H9 (cell line): ENCODE results near the gene STK17B. TPM values are rescaled to one million over a fixed set of nuclear protein-coding genes. Genes with fewer than 3 reads are reported as not detected.

Source experiments
- DNase-seq: peaks from one replicate; pipeline ENCODE4 v3.0.0-alpha.2; 2017
- H2AFZ ChIP-seq: one replicate; pipeline ENCODE4 v1.6.1; 2013; ENCODE audit warnings: mild to moderate bottlenecking, low read length, control low read depth, moderate library complexity
- H2AK5ac ChIP-seq: 2 replicates; pipeline ENCODE4 v1.6.1; 2013; ENCODE audit warnings: low read length, control low read depth, mixed read lengths; ENCODE audit not compliant: insufficient read length
- H2BK120ac ChIP-seq: one replicate; pipeline ENCODE4 v1.6.1; 2013; ENCODE audit warnings: low read depth, mild to moderate bottlenecking, low read length, control low read depth, inconsistent platforms; ENCODE audit not compliant: poor library complexity, severe bottlenecking
- H2BK12ac ChIP-seq: 2 replicates; pipeline ENCODE4 v1.6.1; 2013; ENCODE audit warnings: low read length, control low read depth, mixed read lengths, low read depth; ENCODE audit not compliant: insufficient read length
- H2BK15ac ChIP-seq: 2 replicates; pipeline ENCODE4 v1.6.1; 2013; ENCODE audit warnings: low read depth, low read length, control low read depth
- H2BK20ac ChIP-seq: one replicate; pipeline ENCODE4 v1.6.1; 2013; ENCODE audit warnings: low read depth, mild to moderate bottlenecking, low read length, control low read depth, inconsistent platforms; ENCODE audit not compliant: poor library complexity, severe bottlenecking
- H2BK5ac ChIP-seq: 2 replicates; pipeline ENCODE4 v1.6.1; 2013; ENCODE audit warnings: low read length, control low read depth, mixed read lengths; ENCODE audit not compliant: insufficient read length
- H3K14ac ChIP-seq: 2 replicates; pipeline ENCODE4 v1.6.1; 2013; ENCODE audit warnings: low read length, control low read depth; ENCODE audit not compliant: insufficient read depth
- H3K18ac ChIP-seq: 2 replicates; pipeline ENCODE4 v1.6.1; 2013; ENCODE audit warnings: low read depth, mild to moderate bottlenecking, mixed read lengths, low read length, control low read depth; ENCODE audit not compliant: insufficient read length
- H3K23ac ChIP-seq: 2 replicates; pipeline ENCODE4 v1.6.1; 2013; ENCODE audit warnings: low read length, control low read depth, mixed read lengths, low read depth; ENCODE audit not compliant: insufficient read length
- H3K23me2 ChIP-seq: 2 replicates; pipeline ENCODE4 v1.6.1; 2013; ENCODE audit warnings: low read depth, mild to moderate bottlenecking, mixed read lengths, low read length, control low read depth; ENCODE audit not compliant: insufficient read length, poor library complexity, severe bottlenecking
- H3K27ac ChIP-seq: 2 replicates; pipeline ENCODE4 v1.5.1; 2013; ENCODE audit warnings: low read length, control low read depth, mixed read lengths, low read depth; ENCODE audit not compliant: insufficient read length
- H3K27me3 ChIP-seq: 2 replicates; pipeline ENCODE4 v1.6.1; 2013; ENCODE audit warnings: low read length, control low read depth, inconsistent platforms; ENCODE audit not compliant: insufficient read depth
- H3K4ac ChIP-seq: 2 replicates; pipeline ENCODE4 v1.6.1; 2013; ENCODE audit warnings: low read depth, mild to moderate bottlenecking, control low read depth, inconsistent platforms, low read length, moderate library complexity
- H3K4me1 ChIP-seq: 2 replicates; pipeline ENCODE4 v1.6.1; 2013; ENCODE audit warnings: low read length, control low read depth, inconsistent platforms; ENCODE audit not compliant: insufficient read depth
- H3K4me2 ChIP-seq: 2 replicates; pipeline ENCODE4 v1.6.1; 2013; ENCODE audit warnings: low read length, control low read depth, mixed read lengths; ENCODE audit not compliant: insufficient read length, insufficient read depth
- H3K56ac ChIP-seq: 2 replicates; pipeline ENCODE4 v1.6.1; 2013; ENCODE audit warnings: low read depth, mild to moderate bottlenecking, mixed read lengths, low read length, control low read depth; ENCODE audit not compliant: insufficient read length
- H3K79me1 ChIP-seq: 2 replicates; pipeline ENCODE4 v1.6.1; 2013; ENCODE audit warnings: low read depth, mild to moderate bottlenecking, moderate library complexity, low read length, control low read depth, inconsistent platforms; ENCODE audit not compliant: insufficient read depth, poor library complexity, severe bottlenecking
- H3K79me2 ChIP-seq: 2 replicates; pipeline ENCODE4 v1.6.1; 2013; ENCODE audit warnings: low read length, control low read depth, inconsistent platforms; ENCODE audit not compliant: insufficient read depth
- H3K9ac ChIP-seq: 2 replicates; pipeline ENCODE4 v1.6.1; 2013; ENCODE audit warnings: low read length, control low read depth, mixed read lengths; ENCODE audit not compliant: insufficient read length; ENCODE audit errors: extremely low read depth
- H3K9me3 ChIP-seq: one replicate; pipeline ENCODE4 v1.6.1; 2013; ENCODE audit warnings: low read depth, low read length, inconsistent platforms; ENCODE audit not compliant: control insufficient read depth
- H3T11ph ChIP-seq: one replicate; pipeline ENCODE4 v1.6.1; 2013; ENCODE audit warnings: mild to moderate bottlenecking, low read length, control low read depth, inconsistent platforms
- H4K20me1 ChIP-seq: one replicate; pipeline ENCODE4 v1.6.1; 2013; ENCODE audit not compliant: control insufficient read depth, insufficient read length, insufficient read depth
- H4K5ac ChIP-seq: 2 replicates; pipeline ENCODE4 v1.6.1; 2013; ENCODE audit warnings: low read depth, mild to moderate bottlenecking, mixed read lengths, low read length, control low read depth; ENCODE audit not compliant: insufficient read length
- H4K8ac ChIP-seq: replicated peaks from 2 replicates; pipeline ENCODE4 v1.6.1; 2013; ENCODE audit warnings: low read length, control low read depth, mixed read lengths, low read depth; ENCODE audit not compliant: insufficient read length
- H4K91ac ChIP-seq: 2 replicates; pipeline ENCODE4 v1.6.1; 2013; ENCODE audit warnings: low read depth, mild to moderate bottlenecking, moderate library complexity, mixed read lengths, low read length, control low read depth; ENCODE audit not compliant: insufficient read length
- H3K27ac Mint-ChIP-seq, 3 experiments: 2 replicates in 2 of 3; 3 replicates in 1 of 3; pipeline ENCODE4 v1.8.0; 2020 to 2021; ENCODE audit warnings: mixed read lengths in 3 of 3, mild to moderate bottlenecking in 1 of 3, moderate library complexity in 1 of 3
- H3K27me3 Mint-ChIP-seq: 2 replicates; pipeline ENCODE4 v1.8.0; 2021; ENCODE audit warnings: low read depth, mild to moderate bottlenecking, moderate library complexity, mixed read lengths
- H3K36me3 Mint-ChIP-seq, 3 experiments: 2 replicates in 2 of 3; 3 replicates in 1 of 3; pipeline ENCODE4 v1.8.0; 2020 to 2021; ENCODE audit warnings: low read depth in 3 of 3, mixed read lengths in 3 of 3; ENCODE audit not compliant: insufficient read depth in 1 of 3
- H3K4me1 Mint-ChIP-seq, 2 experiments: 2 replicates each; pipeline ENCODE4 v1.8.0; 2020; ENCODE audit warnings: mixed read lengths in 2 of 2
- H3K4me3 Mint-ChIP-seq, 2 experiments: 2 replicates in 1 of 2; 3 replicates in 1 of 2; pipeline ENCODE4 v1.8.0; 2020 to 2021; ENCODE audit warnings: mild to moderate bottlenecking in 2 of 2, mixed read lengths in 2 of 2, moderate library complexity in 1 of 2
- H3K9me3 Mint-ChIP-seq, 2 experiments: 2 replicates in 1 of 2; 3 replicates in 1 of 2; pipeline ENCODE4 v1.8.0; 2020; ENCODE audit warnings: mild to moderate bottlenecking in 2 of 2, mixed read lengths in 2 of 2, moderate library complexity in 1 of 2
- whole genome bisulfite sequencing: extraction: QIAGEN DNeasy Blood & Tissue Kit; methylation state at CpG from one replicate; pipeline ENCODE4 v1.1.7; 2013; ENCODE audit warnings: missing lambda C conversion rate, low lambda C conversion rate, mixed read lengths; ENCODE audit not compliant: insufficient read length; ENCODE audit errors: extremely low coverage; 5-methylcytosine and 5-hydroxymethylcytosine counted together
- total RNA-seq: library from RNA; stranded (reverse); gene quantifications from 2 replicates; pipeline ENCODE4 v1.2.1, GENCODE V29; 2021
- TF ChIP-seq, protein P1 (sequence below): fragments of 200-600 bp; sonication (generic); conservative IDR thresholded peaks from 3 replicates; pipeline ENCODE4 v1.8.0; 2021; ENCODE audit warnings: antibody characterized with exemption, mild to moderate bottlenecking

The STK17B gene
- total RNA-seq, 1 experiment from 2014 or later = 6.1 TPM

DNA sequence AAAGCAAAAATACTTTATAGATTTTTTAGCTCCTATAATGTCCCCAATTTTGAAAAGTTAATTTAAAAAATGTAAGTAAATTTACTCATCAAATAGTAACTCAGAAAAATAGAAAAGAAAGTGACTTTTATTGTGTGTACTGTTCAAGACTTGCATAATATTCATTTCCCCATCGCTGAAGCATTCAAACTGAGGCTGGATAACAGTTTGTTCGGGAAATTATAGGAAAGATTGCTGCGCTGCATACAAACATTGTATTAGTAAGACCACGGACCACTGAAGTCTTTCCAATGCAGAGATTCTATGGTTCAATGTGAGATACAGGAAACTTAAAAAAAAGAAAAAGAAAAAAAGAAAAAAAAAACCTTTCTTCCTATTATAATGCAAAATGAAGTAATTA lies 10.4 kb downstream of the STK17B start:
- Histone ChIP-seq H3K14ac (no peak overlapping the region), H3T11ph (no peak overlapping the region), H2BK12ac (no peak overlapping the region), H2BK120ac (no peak overlapping the region), H3K23me2 (no peaks in the 10 kb centered on the region), H3K27ac (no peak overlapping the region), H3K79me1 (no peaks in the 10 kb centered on the region), H4K8ac (no peak overlapping the region), H3K18ac (no peak overlapping the region), H3K79me2 (no peaks in the 10 kb centered on the region; the same call in 1 of the 2 replicates), H2BK20ac (no peak overlapping the region), H2AFZ (no peak overlapping the region), H4K5ac (no peak overlapping the region), H3K23ac (no peak overlapping the region), H3K56ac (no peak overlapping the region), H4K91ac (no peak overlapping the region), H4K20me1 (no peaks in the 10 kb centered on the region), H3K9me3 (no peaks in the 10 kb centered on the region), H3K4me1 (no peaks in the 10 kb centered on the region), H3K27me3 (no peaks in the 10 kb centered on the region), H2AK5ac (no peak overlapping the region), H2BK15ac (no peak overlapping the region), H3K4ac (no peak overlapping the region), H3K9ac (no peak overlapping the region), H2BK5ac (no peak overlapping the region), H3K4me2 (no peak overlapping the region)
- Mint-ChIP-seq H3K36me3 (peaks cover 4 to 15% (median 11%) of the 10 kb centered on the region in 3 experiments; a peak in 5 of 7 replicates), H3K27ac (no peak overlapping the region; a peak in 1 of 7 replicates), H3K4me3 (no peak overlapping the region), H3K9me3 (no peaks in the 10 kb centered on the region), H3K27me3 (no peaks in the 10 kb centered on the region), H3K4me1 (peaks cover 13 to 17% of the 10 kb centered on the region in 2 experiments)
- no CpG with 5 or more reads among the region's 4 CpGs for WGBS
- no peak for DNase-seq
- TF ChIP-seq, protein P1, sequence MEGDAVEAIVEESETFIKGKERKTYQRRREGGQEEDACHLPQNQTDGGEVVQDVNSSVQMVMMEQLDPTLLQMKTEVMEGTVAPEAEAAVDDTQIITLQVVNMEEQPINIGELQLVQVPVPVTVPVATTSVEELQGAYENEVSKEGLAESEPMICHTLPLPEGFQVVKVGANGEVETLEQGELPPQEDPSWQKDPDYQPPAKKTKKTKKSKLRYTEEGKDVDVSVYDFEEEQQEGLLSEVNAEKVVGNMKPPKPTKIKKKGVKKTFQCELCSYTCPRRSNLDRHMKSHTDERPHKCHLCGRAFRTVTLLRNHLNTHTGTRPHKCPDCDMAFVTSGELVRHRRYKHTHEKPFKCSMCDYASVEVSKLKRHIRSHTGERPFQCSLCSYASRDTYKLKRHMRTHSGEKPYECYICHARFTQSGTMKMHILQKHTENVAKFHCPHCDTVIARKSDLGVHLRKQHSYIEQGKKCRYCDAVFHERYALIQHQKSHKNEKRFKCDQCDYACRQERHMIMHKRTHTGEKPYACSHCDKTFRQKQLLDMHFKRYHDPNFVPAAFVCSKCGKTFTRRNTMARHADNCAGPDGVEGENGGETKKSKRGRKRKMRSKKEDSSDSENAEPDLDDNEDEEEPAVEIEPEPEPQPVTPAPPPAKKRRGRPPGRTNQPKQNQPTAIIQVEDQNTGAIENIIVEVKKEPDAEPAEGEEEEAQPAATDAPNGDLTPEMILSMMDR = no peak
